ENCODE data around the gene CPD. TPM values are rescaled to one million over a fixed set of nuclear protein-coding genes. Genes with fewer than 3 reads are reported as not detected.
A peak's percentile ranks its signal among the peaks of the same experiment; 100 is the strongest.

The CPD gene
- total and polyA plus RNA-seq, 9 of the 15 experiments (the other 6 are each of a cell fraction or from before 2014, with no cell fraction given), result 4.5 to 24.4 (median 20.4) TPM

GRCh38 chr17:30344283-30345088, 34.2 kb upstream of the CPD start (continued):
- TF ChIP-seq BRF2 (IDR thresholded peaks at IDR 0.05; ENCODE audit: borderline replicate concordance, insufficient read depth, insufficient read length) (no peak), MTA1 (IDR thresholded peaks at IDR 0.05; ENCODE audit: borderline replicate concordance) (peak; percentile 33; the same call in 1 of the 2 replicates), IFI16 (CRISPR knock-in tag; IDR thresholded peaks at IDR 0.05) (no peak), NFYB (IDR thresholded peaks at IDR 0.05; ENCODE audit: extremely low read depth, insufficient read length) (no peak), ZNF3 (CRISPR knock-in tag; IDR thresholded peaks at IDR 0.05) (no peak), E2F4 (CRISPR knock-in tag; IDR thresholded peaks at IDR 0.05; ENCODE audit: low read depth) (no peak), GTF2F1 (IDR thresholded peaks at IDR 0.05; ENCODE audit: low read depth, low read length) (no peak), TAL1 (IDR thresholded peaks at IDR 0.05) (peak; percentile 75), GATAD2A (IDR thresholded peaks at IDR 0.05) (no peak), PKNOX1 (IDR thresholded peaks at IDR 0.05) (peak; percentile 68; the same call in 1 of the 2 replicates), FOXP1 (CRISPR knock-in tag; IDR thresholded peaks at IDR 0.05) (no peak), PRPF4 (IDR thresholded peaks at IDR 0.05; ENCODE audit: insufficient read depth, low read depth, low read length, poor library complexity, severe bottlenecking) (no peak), NCOA2 (IDR thresholded peaks at IDR 0.05; ENCODE audit: partially characterized antibody in 2 of 2) (no peak), ZBTB5 (IDR thresholded peaks at IDR 0.05) (no peak), DIDO1 (tag; IDR thresholded peaks at IDR 0.05; ENCODE audit: low read depth) (no peak), GTF2E2 (tag; IDR thresholded peaks at IDR 0.05) (no peak), ERF (CRISPR knock-in tag; IDR thresholded peaks at IDR 0.05) (no peak), CBFA2T3 (IDR thresholded peaks at IDR 0.05) (peak; percentile 85), DACH1 (IDR thresholded peaks at IDR 0.05; ENCODE audit: partially characterized antibody) (peak; percentile 41), FIP1L1 (IDR thresholded peaks at IDR 0.05; ENCODE audit: low read depth, low read length, poor library complexity, severe bottlenecking) (no peak), ZNF197 (CRISPR knock-in tag; IDR thresholded peaks at IDR 0.05; ENCODE audit: low read depth) (no peak), OTX1 (CRISPR knock-in tag; IDR thresholded peaks at IDR 0.05) (no peak), TFAP4 (CRISPR knock-in tag; IDR thresholded peaks at IDR 0.05; ENCODE audit: borderline replicate concordance) (peak; percentile 94)
